SU-DHL-6 (cell line): ENCODE measurements around the gene TMC4.

Source experiments
- EZH2phosphoT487 ChIP-seq: fragments of 200-600 bp; sonication (generic), shearing (Covaris generic); conservative IDR thresholded peaks from 2 replicates; pipeline ENCODE4 v1.6.1; 2018; ENCODE audit warnings: mild to moderate bottlenecking, antibody characterized with exemption, low read length, moderate library complexity, mixed read lengths
- TF ChIP-seq, protein P1 (sequence below): fragments of 200-600 bp; sonication (generic); IDR thresholded peaks from one replicate; pipeline ENCODE4 v1.5.1; 2017; ENCODE audit warnings: antibody characterized with exemption, mild to moderate bottlenecking, low read length, moderate library complexity; ENCODE audit not compliant: insufficient read depth, poor library complexity, severe bottlenecking

DNA sequence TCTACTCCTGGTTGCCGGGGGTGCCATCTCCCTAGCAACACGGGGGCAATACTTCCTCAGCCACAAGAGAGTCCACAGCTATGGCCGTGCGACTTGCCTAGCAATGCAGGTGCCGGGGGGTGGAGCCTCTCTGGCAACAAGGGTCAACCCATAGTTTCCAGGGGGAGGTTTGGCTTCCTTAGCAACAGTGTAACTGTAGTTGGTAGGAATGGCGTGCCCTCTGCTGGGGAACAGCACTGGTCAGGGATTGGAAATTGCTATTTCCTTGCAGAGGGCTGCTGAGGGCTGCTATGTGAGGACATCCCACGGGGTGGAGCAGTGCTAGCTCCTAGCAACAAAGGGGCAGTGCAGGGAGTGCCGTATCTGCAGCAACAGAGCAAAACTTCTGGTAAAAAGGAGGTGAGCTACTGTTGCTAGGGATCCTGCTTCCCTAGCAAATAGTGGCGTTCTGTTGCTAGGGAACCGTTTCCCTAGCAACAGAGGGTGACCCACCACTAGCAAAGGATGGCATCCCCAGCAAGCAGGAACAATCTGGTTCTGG lies 7.0 kb upstream of the TMC4 start:
- TF ChIP-seq, protein P1, sequence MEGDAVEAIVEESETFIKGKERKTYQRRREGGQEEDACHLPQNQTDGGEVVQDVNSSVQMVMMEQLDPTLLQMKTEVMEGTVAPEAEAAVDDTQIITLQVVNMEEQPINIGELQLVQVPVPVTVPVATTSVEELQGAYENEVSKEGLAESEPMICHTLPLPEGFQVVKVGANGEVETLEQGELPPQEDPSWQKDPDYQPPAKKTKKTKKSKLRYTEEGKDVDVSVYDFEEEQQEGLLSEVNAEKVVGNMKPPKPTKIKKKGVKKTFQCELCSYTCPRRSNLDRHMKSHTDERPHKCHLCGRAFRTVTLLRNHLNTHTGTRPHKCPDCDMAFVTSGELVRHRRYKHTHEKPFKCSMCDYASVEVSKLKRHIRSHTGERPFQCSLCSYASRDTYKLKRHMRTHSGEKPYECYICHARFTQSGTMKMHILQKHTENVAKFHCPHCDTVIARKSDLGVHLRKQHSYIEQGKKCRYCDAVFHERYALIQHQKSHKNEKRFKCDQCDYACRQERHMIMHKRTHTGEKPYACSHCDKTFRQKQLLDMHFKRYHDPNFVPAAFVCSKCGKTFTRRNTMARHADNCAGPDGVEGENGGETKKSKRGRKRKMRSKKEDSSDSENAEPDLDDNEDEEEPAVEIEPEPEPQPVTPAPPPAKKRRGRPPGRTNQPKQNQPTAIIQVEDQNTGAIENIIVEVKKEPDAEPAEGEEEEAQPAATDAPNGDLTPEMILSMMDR, result no peak
- TF ChIP-seq EZH2phosphoT487, result no peak
